Measurements from ENCODE around the gene LBX1.

Gene LBX1

GRCh38 chr10:101229266-101230182, at the start of gene LBX1:
LBX1 (minus strand) TSS chr10:101229463; CDS start chr10:101228815, 648 bp downstream.
- DNase-seq: no peak

GRCh38 chr10:101273741-101274140, 44.5 kb upstream of the LBX1 start:
- no peak for DNase-seq

GRCh38 chr10:101273330-101273729, 44.1 kb upstream of the LBX1 start:
- no peak for DNase-seq

- DNase-seq: peak; percentile 53
These were observed 43.1 kb upstream of the LBX1 start for GRCh38 chr10:101272229-101272868.

- DNase-seq: no peak
These were observed 41.5 kb upstream of the LBX1 start for GRCh38 chr10:101270763-101271162.

- no peak for DNase-seq
These were observed 38.5 kb upstream of the LBX1 start for GRCh38 chr10:101267776-101268175.

GRCh38 chr10:101267290-101267680, 38.0 kb upstream of the LBX1 start:
- no peak for DNase-seq

- no peak for DNase-seq
These were observed 37.4 kb upstream of the LBX1 start for GRCh38 chr10:101266381-101267289.

GRCh38 chr10:101263150-101263752, 34.0 kb upstream of the LBX1 start:
- DNase-seq: no peak

- no peak for DNase-seq
These were observed 32.9 kb upstream of the LBX1 start for GRCh38 chr10:101262147-101262546.

- no peak for DNase-seq
These were observed 32.4 kb upstream of the LBX1 start for GRCh38 chr10:101261702-101262101.

- no peak for DNase-seq
These were observed 31.7 kb upstream of the LBX1 start for GRCh38 chr10:101260764-101261481.

- no peak for DNase-seq
These were observed 29.1 kb upstream of the LBX1 start for GRCh38 chr10:101258179-101258885.

- no peak for DNase-seq
These were observed 28.2 kb upstream of the LBX1 start for GRCh38 chr10:101257491-101257890.

- DNase-seq: no peak
These were observed 27.8 kb upstream of the LBX1 start for GRCh38 chr10:101257084-101257483.

GRCh38 chr10:101256387-101256786, 27.1 kb upstream of the LBX1 start:
- DNase-seq: no peak

- DNase-seq: no peak
These were observed 20.9 kb upstream of the LBX1 start for GRCh38 chr10:101250136-101250535.

GRCh38 chr10:101249171-101249581, 19.9 kb upstream of the LBX1 start:
- no peak for DNase-seq

- no peak for DNase-seq
These were observed 17.4 kb upstream of the LBX1 start for GRCh38 chr10:101246639-101247038.

- DNase-seq: no peak
These were observed 15.2 kb upstream of the LBX1 start for GRCh38 chr10:101244321-101245050.
